Thoracic aorta (tissue), 2 donors: ENCODE measurements around the gene EIF4E3. TPM values are rescaled to one million over a fixed set of nuclear protein-coding genes. Genes with fewer than 3 reads are reported as not detected.

ENCODE experiments used
- ATAC-seq: fragments of 150-250 bp; one replicate; pipeline ENCODE4 v1.8.0; 2017; ENCODE audit warnings: low read depth; ENCODE audit not compliant: insufficient number of reproducible peaks, low FRiP score
- DNase-seq: peaks from one replicate; pipeline ENCODE4 v3.0.0-alpha.2; 2020; ENCODE audit warnings: low spot score
- H3K27ac ChIP-seq, 2 donors: fragments of 200-600 bp; sonication (generic); 1 replicate in 1 of 2; 2 replicates in 1 of 2; pipeline ENCODE4 v1.5.1; 2016; ENCODE audit warnings: mild to moderate bottlenecking in 2 of 2, moderate library complexity in 2 of 2
- H3K27me3 ChIP-seq: fragments of 200-600 bp; sonication (generic); replicated peaks from 2 replicates; pipeline ENCODE4 v1.6.0; 2016; ENCODE audit warnings: mild to moderate bottlenecking; ENCODE audit not compliant: insufficient read depth
- H3K36me3 ChIP-seq: fragments of 200-600 bp; sonication (generic); one replicate; pipeline ENCODE4 v1.5.1; 2016
- H3K4me1 ChIP-seq, 2 donors: fragments of 200-600 bp; sonication (generic); 1 replicate in 1 of 2; 2 replicates in 1 of 2; pipeline versions ENCODE4 v1.5.1 to v1.6.0; 2016; ENCODE audit warnings: low read depth in 2 of 2, mild to moderate bottlenecking in 1 of 2; ENCODE audit not compliant: control insufficient read depth in 1 of 2
- H3K4me3 ChIP-seq: fragments of 200-600 bp; sonication (generic); 2 replicates; pipeline ENCODE4 v1.5.1; 2016; ENCODE audit warnings: mild to moderate bottlenecking
- H3K9me3 ChIP-seq: fragments of 200-600 bp; sonication (generic); 2 replicates; pipeline ENCODE4 v1.5.1; 2016
- CTCF ChIP-seq: fragments of 200-600 bp; sonication (generic); IDR thresholded peaks from one replicate; pipeline ENCODE4 v1.5.1; 2019; ENCODE audit warnings: antibody characterized with exemption
- total RNA-seq, 2 donors: library from RNA; depleted of rRNA; stranded (reverse); fragments of >200 nt; gene quantifications; one replicate each; pipeline versions ENCODE4 v1.1.0 to v1.2.3, GENCODE V29; 2016

Gene EIF4E3
- total RNA-seq, 2 donors from 2014 or later: 8.8 to 12.1 TPM

- Histone ChIP-seq H3K9me3 (no peaks in the 10 kb centered on the region), H3K27ac (no peak overlapping the region), H3K4me1 (no peaks in the 10 kb centered on the region), H3K36me3 (no peaks in the 10 kb centered on the region), H3K4me3 (peak overlapping the region; percentile 58), H3K27me3 (no peaks in the 10 kb centered on the region)
- no peak for TF ChIP-seq CTCF
- ATAC-seq (no peak), DNase-seq (no peak)
Observed at GRCh38 chr3:71752831-71753700, 27.9 kb upstream of the EIF4E3 start.

GRCh38 chr3:71751602-71752001, 26.4 kb upstream of the EIF4E3 start:
- no peaks in the 10 kb centered on the region for H3K27me3 ChIP-seq
- H3K36me3 ChIP-seq: no peaks in the 10 kb centered on the region
- no peaks in the 10 kb centered on the region for H3K4me1 ChIP-seq
- ATAC-seq: no peak
- H3K4me3 ChIP-seq: no peak overlapping the region
- no peak overlapping the region for H3K27ac ChIP-seq
- H3K9me3 ChIP-seq: no peaks in the 10 kb centered on the region
- TF ChIP-seq CTCF: no peak
- no peak for DNase-seq

- Histone ChIP-seq H3K4me1 (no peaks in the 10 kb centered on the region), H3K9me3 (peaks cover 14% of the 10 kb centered on the region), H3K36me3 (no peaks in the 10 kb centered on the region), H3K4me3 (no peak overlapping the region), H3K27ac (no peak overlapping the region), H3K27me3 (no peaks in the 10 kb centered on the region)
- no peak for DNase-seq
- ATAC-seq: no peak
- TF ChIP-seq CTCF: no peak
Observed at GRCh38 chr3:71744738-71745137, 19.5 kb upstream of the EIF4E3 start.

GRCh38 chr3:71742621-71743020, 17.4 kb upstream of the EIF4E3 start:
- TF ChIP-seq CTCF: no peak
- Histone ChIP-seq H3K4me3 (no peak overlapping the region), H3K9me3 (peaks cover 14% of the 10 kb centered on the region), H3K27ac (no peak overlapping the region), H3K36me3 (no peaks in the 10 kb centered on the region), H3K27me3 (no peaks in the 10 kb centered on the region), H3K4me1 (no peaks in the 10 kb centered on the region)
- DNase-seq (no peak), ATAC-seq (no peak)

GRCh38 chr3:71734881-71735280, 9.7 kb upstream of the EIF4E3 start:
- H3K27ac ChIP-seq: no peak overlapping the region
- no peak overlapping the region for H3K4me3 ChIP-seq
- TF ChIP-seq CTCF: no peak
- ATAC-seq (no peak), DNase-seq (no peak)
- H3K9me3 ChIP-seq: no peaks in the 10 kb centered on the region
- H3K4me1 ChIP-seq: no peaks in the 10 kb centered on the region
- no peaks in the 10 kb centered on the region for H3K27me3 ChIP-seq
- H3K36me3 ChIP-seq: no peaks in the 10 kb centered on the region
